Prostate gland (tissue), 2 donors: ENCODE results near the gene DDX41.

Experiments
- CTCF ChIP-seq, 4 experiments: fragments of 200-600 bp in 2 of 4; fragments of 450-650 bp in 2 of 4; sonication (generic) in 2 of 4; IDR thresholded peaks; 1 replicate in 3 of 4; 2 replicates in 1 of 4; pipeline ENCODE4 v1.5.1; 2016 to 2019; ENCODE audit warnings: antibody characterized with exemption in 4 of 4, mild to moderate bottlenecking in 2 of 4, moderate library complexity in 2 of 4
- POLR2A ChIP-seq: fragments of 450-650 bp; IDR thresholded peaks from one replicate; pipeline ENCODE4 v1.6.1; 2016; ENCODE audit warnings: antibody characterized with exemption, mild to moderate bottlenecking
- POLR2AphosphoS5 ChIP-seq: sonication (generic); formaldehyde crosslinking; IDR thresholded peaks from one replicate; pipeline ENCODE4 v1.6.1; 2017; ENCODE audit warnings: antibody characterized with exemption

DNA sequence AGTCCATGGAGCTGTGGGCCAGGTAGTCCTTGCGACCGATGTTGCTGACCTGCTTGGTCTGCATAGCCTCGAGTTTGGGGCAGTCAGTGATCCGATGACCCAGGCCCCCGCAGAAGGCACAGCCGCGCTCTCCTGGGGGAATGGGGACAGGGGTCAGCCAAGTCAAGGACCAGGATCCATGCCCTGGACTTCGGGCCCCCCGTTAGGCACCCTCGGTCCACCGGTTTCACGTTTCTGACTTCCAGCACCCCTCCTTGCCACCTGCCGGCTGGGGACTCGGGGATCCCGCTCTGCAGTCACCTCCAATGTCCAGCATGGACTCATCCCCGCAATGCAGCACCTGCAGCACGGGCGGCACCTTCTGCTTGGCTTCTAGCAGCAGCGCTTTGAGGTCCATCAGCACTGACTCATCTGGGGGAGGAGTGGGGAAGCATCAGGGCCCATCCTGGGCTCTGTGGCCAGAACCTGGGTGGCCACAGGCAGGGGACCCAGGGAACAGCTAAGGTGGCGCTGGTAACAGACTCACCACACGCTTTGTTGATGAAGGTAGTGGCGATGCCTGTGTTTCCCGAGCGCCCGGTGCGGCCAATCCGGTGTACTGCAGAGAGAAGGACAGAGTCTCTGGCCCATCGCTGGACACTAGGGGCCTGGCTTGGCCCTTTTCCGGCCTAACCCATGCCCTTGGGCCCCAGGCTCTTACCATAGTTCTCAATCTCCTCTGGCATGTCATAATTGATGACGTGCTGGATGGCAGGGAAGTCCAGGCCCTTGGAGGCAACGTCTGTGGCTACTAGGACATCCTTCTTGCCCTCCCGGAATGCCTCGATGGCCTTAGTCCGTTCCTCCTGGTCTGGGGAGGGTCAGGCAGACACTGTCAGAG lies 4.7 kb downstream of the DDX41 start:
- TF ChIP-seq POLR2AphosphoS5 = no peak
- TF ChIP-seq CTCF (IDR thresholded peaks at IDR 0.05) = no peak
- no peak for TF ChIP-seq POLR2A
